GM21737 (cell line): Measurements from ENCODE around the gene WDR72.
"Not testable (repeated sequence)": the region's sequence is repeated elsewhere in the genome, so short reads cannot be mapped to it uniquely, and the experiment has no call there.

Experiments used
- ATAC-seq: cut with Tn5 transposase; IDR thresholded peaks from one replicate; pipeline ENCODE4 v1.9.1; 2021; ENCODE audit warnings: mild to moderate bottlenecking, moderate library complexity; ENCODE audit not compliant: unreplicated experiment

The WDR72 gene

DNA sequence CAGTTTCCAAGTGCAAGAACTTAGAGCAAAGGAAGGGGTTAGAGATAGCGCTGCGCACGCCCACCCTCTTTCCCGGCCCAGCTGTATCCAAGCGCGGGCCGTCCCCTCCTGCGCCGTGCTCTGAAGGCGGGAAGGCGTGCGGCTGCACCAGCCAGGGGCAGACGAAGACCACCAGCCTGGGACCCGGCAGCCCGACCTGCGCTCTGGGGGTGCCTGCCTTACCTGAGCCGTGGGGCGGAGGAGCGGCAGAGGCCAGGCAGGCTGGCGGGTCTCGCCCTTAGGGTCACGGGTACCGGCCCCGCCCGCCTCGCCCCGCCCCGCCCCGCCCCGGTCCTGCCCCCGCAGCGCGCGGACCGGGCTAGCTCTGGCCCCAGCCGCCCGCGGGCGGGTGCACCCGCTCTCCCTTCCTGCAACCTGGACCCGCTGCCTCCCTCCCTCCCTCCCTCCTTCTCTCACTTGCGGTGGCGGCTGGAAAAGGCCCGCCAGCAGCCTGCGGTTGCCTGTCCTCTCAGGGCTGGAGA is at the start of gene WDR72:
WDR72 (minus strand) TSS at position 253 of the 521 bp plus-strand sequence. CDS start 26,514 bp downstream, outside the sequence.
- ATAC-seq = no peak

DNA sequence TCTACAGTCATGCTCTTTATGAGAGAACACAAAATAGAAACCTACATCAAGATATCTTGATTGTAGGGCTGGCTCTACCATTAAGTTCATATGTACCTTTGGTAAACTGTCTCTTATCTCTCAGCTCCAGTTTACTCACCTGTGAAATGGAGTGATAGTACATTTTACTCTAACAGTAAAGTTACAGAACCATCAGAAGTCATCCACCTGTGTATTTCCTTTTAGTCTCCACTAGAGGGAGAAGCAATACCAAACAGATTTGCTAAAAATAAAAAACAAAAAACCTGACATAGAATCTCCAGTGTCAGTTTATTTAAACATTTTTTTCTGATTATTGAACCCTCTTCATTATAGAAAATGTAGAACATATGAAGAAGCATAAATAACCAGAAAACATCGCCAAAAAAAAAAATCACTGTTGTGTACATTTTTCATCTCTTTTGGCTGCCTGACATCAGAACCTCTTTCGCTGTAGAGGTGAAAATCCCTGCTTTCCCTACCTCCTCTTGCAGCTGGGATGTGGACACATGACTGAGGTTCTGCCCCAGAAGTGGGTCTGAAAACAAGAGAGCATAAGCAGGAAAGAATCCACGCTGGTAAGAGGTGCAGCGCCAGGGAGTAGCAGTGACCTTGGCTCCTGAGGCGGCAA is 48.7 kb upstream of the WDR72 start:
- no peak for ATAC-seq

DNA sequence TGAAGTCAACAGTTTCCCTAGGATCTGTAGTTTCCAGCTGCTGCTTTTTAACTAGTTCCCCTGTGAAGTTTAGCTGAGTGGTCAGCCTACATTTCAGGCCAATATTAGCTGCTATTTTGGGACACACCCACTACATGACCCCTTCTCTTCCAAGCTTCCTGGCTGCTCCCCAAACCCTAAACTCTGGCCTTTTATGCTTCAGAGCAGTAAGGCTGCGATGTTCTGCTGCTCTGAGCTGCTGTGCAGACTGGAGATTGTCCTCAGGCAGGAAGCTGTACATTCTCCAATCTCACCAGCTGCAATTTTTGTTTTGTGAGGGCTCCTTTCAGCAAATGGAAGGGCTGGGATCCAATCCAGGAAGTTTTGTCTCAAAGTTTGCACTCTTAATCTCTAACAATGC is 48.0 kb upstream of the WDR72 start:
- ATAC-seq = no peak

DNA sequence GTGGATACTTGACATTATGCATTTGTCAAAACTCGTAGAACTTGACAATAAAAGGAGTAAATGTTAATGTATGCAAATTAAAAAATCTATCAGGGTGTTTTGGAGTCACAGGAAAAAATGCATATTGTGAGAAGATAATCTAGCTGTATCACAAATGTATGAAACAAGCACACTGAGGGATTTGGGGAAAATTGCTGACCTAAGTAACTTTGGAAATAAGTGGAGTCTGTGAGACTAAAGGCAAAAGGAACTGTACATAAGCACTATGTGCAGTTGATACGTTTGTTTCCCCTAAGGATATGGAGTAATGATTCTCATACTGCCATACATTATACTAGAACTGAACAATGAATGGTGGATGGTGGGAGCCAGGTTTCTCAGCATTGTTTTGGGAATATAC is 43.2 kb upstream of the WDR72 start:
- no peak for ATAC-seq

DNA sequence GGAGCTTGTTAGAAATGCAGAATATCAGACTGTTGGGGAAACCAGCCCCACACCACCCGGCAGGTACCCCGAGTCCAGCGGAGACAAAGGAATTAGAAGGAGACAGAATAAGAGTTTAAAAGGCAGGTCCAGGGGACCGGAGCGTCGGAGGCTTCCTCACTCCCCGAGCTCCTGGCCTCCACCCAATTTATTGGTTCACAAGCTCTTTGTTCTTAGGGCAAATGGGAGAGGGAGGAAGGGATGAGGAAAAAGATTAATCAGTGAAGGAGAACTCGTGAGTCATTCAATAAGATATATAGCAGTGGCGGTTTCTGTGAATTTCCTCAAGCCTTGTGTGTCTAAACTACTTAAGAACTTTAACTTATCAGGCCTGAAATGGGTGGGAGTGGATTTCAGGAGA is 32.1 kb upstream of the WDR72 start:
- no peak for ATAC-seq

DNA sequence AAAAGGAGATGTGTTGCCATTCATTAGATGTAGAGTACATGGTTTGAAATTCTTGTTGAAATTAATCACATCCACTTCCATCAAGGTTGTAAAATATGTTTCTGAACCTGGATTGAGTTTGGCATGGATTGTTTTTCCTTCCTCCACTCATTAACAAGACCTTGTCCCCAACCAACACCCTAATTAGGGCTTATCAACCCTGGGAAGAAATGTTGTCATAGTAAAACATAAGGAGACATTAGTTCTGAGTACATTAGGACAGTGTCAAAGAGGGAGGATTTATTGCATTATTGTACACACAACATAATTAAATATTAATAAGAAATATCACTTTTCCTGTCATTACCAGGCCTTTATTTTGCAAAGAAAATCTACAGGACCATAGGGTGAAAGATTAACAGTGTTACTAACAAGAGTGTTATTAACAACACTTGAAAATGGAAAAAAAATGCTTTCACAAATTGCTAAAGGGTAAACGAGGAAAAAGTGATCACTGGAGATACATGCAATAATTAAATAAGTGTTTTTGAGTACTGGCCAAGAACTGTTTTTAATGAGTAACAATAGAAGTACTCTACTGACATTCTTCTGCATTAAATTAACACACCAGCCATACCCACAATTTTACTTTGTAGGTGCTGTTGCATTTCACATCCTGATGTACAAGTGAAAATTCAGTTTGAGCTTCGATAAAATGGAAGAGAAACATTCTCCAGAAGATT is 30.4 kb upstream of the WDR72 start:
- no peak for ATAC-seq

DNA sequence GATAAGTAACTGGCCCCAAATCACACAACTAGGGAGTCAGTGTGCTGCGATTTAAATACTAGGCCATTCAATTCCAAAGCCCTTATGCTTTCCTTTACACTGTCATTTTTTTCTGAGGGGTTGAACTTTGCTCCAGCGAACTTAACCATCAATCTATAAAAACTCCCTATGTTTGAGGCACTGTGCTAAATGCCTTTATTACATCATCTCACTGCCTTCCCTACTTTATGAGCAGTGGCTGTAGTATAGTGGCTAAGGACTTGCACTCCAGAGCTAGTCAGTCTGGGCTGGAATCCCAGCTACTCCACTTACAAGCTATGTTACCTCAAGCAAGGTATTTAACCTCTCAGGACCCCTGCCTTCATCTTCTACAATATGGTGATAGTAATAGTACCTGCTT is 26.9 kb upstream of the WDR72 start:
- no peak for ATAC-seq

DNA sequence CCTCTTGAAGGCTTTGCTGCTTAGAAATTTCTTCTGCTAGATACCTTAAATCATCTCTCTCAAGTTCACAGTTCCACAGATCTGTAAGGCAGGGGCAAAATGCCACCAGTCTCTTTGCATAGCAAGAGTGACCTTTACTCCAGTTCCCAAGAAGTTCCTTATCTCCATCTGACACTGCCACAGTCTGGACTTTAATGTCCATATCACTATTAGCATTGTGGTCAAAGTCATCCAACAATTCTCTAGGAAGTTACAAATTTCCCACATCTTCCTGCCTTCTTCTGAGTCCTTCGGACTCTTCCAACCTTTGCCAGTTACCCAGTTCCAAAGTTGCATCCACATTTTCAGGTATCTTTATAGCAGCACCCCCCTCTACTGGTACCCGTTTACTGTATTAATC is 25.8 kb upstream of the WDR72 start:
- not testable (repeated sequence) for ATAC-seq

DNA sequence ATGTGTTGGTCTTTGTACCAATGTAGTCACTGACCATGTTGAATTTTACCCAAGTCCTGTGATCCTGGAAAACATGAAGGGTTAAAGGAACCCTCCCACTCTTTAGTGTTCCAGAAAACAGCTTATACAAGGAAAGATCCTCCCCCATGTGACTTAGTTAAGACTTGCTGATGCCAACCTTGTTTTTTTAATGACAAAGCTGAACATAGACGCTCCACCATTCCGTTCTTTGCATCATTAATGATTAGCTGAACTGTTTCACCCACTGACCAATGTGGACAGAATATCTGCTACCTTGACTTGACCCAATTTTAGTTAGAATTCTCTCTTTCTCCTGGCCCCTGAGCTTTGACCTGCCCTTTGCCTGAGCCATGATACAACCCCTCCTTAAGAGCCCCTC is 3.5 kb upstream of the WDR72 start:
- ATAC-seq = no peak

DNA sequence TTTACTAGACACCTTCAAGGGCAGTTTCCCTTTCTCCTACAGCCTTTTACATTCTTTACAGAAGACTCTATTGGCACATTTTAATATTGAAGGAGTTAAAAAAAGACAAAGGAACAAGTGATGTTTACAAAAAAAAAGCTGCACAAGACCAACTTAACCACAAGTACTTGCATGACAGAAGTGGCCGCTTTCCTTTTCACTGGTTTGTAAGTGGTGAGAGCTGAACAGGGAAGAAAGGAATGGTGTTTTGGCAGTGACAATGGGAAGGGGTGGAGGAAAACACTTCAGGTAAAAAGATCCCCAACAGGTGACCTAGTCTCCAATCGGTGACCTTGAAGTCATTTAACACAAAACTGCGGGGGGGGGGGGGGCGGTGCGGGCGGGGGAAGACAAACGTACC is 1.1 kb downstream of the WDR72 start:
- ATAC-seq = no peak

DNA sequence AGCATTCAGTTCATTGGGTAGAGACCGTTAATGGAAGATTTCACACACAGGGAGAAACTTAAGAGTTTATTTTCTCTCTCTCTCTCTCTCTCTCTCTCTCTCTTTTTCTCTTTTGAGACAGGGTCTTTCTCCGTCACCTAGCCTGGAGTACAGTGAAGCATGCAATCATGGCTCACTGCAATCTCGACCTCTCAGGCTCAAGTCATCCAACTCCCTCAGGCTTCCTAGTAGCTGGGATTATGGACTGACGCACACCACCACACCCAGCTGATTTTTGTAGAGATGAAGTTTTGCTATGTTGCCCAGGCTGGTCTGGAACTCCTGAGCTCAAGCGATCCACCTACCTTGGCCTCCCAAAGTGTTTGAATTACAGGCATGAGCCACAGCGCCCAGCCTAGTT is 1.6 kb downstream of the WDR72 start:
- ATAC-seq = no peak

DNA sequence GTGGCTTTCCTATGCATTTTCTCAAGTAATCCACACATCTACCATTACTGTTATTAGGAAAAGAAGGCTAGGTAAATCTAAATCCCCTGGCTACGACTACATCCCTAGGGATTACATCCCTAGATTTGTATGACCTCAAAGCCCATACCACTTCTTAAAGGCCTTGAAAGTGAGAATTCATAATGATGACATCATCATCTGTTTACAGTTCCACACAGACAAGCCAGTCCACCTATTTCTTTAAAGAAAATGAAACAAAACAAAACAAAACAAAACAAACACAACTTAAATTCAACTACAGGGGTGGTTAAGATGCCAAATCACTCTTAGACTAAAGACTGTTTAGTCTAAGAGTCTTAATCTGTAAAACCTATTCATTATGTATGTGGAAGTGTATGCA is 5.7 kb downstream of the WDR72 start:
- ATAC-seq = no peak

DNA sequence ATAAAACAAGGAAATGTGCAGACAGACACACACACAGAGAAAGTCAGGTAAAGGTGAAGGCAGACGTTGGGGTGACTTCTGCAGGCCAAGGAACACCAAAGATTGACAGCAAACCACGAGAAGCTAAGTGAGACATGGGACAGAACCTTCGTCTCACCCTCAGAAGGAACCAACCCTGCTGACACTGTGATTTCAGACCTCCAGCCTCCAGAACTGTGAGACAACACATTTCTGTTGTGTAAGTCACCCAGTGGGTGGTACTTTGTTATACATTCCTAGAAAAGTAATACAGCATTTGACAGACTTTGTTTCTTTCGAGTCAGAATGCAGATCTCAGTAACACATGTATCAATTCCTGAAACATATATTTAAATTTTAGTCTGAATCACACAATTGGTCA is 7.1 kb downstream of the WDR72 start:
- ATAC-seq = no peak

DNA sequence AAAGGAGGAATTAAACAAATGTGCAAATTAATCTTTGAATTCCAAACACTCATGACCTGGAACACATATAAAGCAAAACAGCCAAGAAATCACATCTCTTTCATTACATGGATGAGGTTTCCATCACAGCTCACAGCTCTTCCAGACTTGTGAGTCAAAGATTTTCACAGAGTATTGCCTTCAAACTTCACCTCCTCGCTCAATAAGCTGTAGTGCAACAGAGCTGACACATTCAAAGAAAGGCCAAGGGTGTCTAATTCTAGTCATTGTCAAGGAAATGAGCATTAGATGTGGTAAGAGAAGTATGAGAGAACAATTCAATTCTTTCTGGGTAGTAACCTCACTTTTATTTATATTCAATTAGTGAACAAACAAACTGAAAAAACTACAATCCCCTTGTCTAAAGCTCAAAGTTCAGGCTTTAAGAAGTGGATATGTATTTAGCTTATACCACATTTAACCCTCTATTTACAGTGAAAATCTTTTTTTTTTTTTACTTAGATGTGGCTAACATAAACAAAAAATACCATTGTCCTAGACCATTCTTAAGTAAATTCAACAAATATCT is 11.9 kb downstream of the WDR72 start:
- ATAC-seq = no peak

DNA sequence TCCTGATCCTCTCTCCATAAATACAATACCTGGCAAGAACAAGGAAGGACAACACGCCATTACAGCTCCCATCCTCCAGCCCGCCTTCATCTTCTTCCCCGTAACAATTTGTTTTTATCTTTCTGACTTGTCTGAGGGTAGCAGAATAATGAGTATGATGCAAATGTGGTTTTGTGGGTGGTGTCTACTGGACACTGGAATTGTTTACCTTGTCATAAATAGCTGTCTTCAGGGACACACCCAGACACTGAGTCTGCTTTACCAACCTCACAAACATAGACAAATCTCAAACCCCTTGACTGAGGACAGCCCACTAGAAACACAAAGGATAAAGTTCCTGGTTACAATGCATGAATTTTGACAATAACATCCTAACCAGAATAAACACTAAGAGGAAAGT is 13.4 kb downstream of the WDR72 start:
- ATAC-seq = no peak

DNA sequence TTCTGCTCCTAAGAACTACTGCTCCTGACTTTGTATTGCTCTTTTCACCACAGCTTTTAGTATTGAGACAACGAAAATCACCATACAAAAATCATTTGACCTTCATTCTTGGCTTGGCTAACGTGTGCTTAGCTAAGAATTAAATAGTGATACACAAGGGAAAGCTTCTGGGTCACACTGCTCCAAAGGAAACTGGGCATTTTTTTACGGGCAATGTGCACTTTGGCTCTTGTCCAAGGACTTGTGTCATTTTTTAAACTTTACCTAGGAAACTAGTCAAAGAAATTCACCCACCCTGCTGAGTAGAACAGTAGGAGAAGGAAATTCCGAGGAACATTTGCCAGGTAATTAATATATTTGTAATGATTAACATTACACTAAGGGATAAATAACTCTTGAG is 19.8 kb downstream of the WDR72 start:
- ATAC-seq = no peak

DNA sequence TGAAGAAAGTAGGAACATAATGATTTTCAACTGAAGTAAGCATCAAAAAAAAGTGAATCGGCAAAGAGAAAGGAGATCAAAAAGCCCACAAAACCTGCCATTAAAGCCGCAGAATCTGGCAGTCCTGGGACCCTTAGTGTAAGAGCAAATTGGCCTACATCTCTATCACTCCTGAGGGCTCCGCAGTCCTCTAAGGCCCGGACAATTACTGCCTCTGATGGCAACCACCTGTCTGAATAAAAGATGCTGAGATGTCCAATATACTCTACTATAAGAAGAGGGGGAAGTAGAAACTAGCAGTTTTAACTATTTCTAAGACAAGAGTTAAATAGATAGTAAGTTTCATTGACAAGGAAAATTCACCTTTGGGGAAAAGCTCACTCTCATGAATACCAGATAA is 20.3 kb downstream of the WDR72 start:
- ATAC-seq = no peak

DNA sequence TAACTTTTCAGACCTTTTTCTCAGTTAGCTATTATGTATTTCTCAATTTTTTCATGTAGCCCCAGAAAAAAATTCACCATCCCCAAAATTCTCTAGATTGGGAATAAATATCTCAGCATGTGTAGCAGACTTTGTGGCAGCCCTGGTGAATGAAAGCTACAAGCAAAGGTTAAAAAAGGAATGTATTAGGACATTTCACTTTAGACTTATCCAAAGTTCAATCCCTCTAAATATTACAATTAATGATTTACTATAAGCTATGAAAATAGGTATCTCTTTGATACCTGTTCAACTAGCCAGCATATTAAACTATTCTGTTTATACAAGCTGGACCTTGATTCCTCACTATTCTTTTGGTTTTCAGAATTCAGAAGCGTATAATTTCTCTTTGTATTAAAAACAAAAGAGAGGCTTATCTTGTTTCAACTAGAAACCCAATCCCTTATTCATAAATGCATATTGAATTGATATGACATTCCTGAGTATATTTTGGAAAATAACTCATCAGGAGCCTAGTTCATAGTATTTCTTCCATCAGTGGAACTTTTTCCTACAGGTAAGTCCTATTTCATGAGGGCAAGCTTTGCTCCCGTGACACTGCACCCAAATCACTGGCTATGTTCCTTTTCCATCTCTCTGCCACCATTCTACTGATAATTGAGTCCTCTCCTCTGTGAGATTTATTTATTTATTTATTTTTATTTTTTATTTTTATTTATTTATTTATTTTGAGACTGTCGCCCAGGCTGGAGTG is 38.0 kb downstream of the WDR72 start:
- no peak for ATAC-seq

DNA sequence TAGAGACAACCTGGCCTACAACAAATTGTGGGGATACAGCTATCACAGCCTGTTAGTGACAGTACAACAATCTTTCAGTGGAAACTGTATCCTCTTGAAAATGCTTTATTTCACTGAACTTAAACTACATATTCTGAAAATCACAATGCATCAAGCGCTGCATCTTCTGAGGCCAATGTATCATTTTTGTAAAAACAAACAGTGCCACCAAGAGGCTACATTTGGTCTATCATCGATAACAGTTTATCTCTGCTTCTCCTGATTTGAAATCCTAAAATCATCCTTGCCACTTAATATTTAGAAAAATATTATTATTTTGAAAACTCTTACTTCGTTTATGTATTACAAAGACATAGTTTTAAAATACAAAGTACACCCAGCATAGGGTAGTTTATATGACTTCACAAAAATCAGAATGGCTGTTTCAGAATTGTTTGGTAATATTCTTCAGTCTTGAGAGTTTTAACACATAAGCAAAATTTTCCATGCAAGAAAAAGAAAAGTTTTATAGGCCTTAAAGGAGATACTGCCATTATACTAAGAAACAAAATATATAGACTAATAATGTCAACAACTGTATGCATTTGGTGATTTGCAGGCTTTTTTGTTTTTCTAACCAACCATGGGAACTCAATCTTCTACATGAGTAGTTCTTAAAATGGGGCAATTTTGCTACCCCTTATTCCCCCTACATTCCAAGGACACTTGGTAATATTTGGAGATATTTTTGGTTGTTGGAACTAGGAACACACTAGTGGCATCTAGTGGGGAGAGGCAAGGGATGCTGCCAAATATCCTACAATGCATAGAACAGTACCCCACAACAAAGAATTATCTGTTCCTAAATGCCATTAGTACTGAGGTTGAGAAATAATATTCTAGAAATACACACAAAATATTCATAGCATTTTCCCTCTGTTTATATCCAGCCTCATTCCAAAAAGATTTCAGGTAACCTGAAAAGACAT is 42.3 kb downstream of the WDR72 start:
- ATAC-seq = no peak

DNA sequence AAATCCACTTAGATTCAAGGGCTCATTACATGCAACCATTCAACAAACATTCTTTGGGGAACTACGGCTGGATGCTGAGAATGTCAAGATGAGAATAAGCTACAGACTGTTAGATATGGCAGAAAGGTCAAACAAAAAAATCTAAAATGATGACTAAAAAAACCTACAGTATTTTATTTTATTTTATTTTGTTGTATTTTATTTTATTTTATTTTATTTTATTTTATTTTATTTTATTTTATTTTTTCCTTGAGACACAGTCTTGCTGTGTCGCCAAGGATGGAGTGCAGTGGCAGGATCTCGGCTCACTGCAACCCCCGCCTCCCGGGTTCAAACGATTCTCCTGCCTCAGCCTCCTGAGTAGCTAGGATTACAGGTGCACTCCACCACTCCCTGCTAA is 46.2 kb downstream of the WDR72 start:
- no peak for ATAC-seq
